NB4 (cell line): ENCODE measurements around the gene ANKS4B.
"Not testable (repeated sequence)": the region's sequence is repeated elsewhere in the genome, so short reads cannot be mapped to it uniquely, and the experiment has no call there.

Source experiments
- DNase-seq: peaks from one replicate; pipeline ENCODE4 v3.0.0; 2010; ENCODE audit warnings: low read depth
- H3K4me3 ChIP-seq: one replicate; pipeline ENCODE4 v1.5.1; 2011; ENCODE audit warnings: mild to moderate bottlenecking, low read depth, low read length, moderate library complexity
- MYC ChIP-seq: IDR thresholded peaks from 2 replicates; pipeline ENCODE4 v1.6.1; 2011; ENCODE audit warnings: low read depth, low read length
- POLR2A ChIP-seq: IDR thresholded peaks from 2 replicates; pipeline ENCODE4 v1.6.1; 2011; ENCODE audit warnings: mild to moderate bottlenecking; ENCODE audit not compliant: insufficient read length; ENCODE audit errors: extremely low read depth
- TF ChIP-seq, protein P1 (sequence below): IDR thresholded peaks from 2 replicates; pipeline ENCODE4 v1.6.1; 2011; ENCODE audit warnings: low read depth, low read length
- TF ChIP-seq, protein P2 (sequence below): IDR thresholded peaks from one replicate; pipeline ENCODE4 v1.5.1; 2012; ENCODE audit warnings: low read depth, low read length

The ANKS4B gene

DNA sequence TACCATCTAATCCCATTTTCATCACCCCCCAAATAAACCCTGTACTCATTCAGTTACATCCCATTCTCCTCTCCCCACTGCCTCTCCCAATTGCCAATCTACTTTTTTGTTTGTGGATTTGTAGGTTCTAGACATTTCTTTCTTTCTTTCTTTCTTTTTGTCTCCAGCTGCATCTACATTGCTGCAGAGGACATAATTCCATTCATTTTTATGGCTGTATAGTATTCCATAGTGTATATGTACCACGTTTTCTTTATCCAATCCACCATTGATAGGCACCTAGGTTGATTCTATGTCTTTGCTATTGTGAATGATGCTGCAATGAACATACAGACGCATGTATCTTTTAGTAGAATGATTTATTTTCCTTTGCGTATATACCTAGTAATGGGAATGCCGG lies 50.9 kb downstream of the ANKS4B start:
- no peak for DNase-seq
- TF ChIP-seq POLR2A (no peak), MYC (no peak)
- TF ChIP-seq, protein P1, sequence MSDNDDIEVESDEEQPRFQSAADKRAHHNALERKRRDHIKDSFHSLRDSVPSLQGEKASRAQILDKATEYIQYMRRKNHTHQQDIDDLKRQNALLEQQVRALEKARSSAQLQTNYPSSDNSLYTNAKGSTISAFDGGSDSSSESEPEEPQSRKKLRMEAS, result no peak
- TF ChIP-seq, protein P2, sequence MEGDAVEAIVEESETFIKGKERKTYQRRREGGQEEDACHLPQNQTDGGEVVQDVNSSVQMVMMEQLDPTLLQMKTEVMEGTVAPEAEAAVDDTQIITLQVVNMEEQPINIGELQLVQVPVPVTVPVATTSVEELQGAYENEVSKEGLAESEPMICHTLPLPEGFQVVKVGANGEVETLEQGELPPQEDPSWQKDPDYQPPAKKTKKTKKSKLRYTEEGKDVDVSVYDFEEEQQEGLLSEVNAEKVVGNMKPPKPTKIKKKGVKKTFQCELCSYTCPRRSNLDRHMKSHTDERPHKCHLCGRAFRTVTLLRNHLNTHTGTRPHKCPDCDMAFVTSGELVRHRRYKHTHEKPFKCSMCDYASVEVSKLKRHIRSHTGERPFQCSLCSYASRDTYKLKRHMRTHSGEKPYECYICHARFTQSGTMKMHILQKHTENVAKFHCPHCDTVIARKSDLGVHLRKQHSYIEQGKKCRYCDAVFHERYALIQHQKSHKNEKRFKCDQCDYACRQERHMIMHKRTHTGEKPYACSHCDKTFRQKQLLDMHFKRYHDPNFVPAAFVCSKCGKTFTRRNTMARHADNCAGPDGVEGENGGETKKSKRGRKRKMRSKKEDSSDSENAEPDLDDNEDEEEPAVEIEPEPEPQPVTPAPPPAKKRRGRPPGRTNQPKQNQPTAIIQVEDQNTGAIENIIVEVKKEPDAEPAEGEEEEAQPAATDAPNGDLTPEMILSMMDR, result no peak
- H3K4me3 ChIP-seq, result no peak overlapping the region

DNA sequence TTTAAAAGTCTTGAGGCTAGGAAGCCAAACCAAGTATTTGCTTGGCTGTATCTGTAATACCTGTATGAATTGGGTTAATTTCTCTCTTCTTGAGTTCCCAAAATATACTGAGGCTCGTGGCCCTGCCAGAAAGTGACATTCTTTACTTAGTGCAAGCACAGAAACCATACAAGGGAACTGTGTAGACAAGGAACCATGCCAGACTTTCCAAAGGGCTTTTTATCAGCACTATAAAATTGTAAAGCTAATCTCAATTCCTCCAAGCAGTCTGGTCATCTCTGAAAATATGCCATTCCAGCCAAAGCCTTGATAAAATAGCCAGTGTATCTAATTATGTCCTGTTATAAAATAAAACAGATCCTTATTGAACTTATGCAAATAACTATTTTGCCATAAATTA lies 51.8 kb downstream of the ANKS4B start:
- DNase-seq, result no peak
- H3K4me3 ChIP-seq, result no peak overlapping the region
- TF ChIP-seq MYC (no peak), POLR2A (no peak)
- TF ChIP-seq, protein P2, result no peak
- TF ChIP-seq, protein P1, result no peak

DNA sequence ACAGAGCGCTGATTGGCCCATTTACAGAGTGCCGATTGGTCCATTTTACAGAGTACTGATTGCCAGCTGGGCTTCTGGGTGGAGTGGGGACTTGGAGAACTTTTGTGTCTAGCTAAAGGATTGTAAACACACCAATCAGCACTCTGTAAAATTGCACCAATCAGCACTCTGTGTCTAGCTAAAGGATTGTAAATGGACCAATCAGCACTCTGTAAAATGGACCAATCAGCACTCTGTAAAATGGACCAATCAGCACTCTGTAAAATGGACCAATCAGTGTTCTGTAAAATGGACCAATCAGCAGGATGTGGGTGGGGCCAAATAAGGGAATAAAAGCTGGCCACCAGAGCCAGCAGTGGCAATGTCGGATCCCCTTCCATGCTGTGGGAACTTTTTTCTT lies 56.3 kb downstream of the ANKS4B start:
- DNase-seq, H3K4me3 ChIP-seq: not testable (repeated sequence)

DNA sequence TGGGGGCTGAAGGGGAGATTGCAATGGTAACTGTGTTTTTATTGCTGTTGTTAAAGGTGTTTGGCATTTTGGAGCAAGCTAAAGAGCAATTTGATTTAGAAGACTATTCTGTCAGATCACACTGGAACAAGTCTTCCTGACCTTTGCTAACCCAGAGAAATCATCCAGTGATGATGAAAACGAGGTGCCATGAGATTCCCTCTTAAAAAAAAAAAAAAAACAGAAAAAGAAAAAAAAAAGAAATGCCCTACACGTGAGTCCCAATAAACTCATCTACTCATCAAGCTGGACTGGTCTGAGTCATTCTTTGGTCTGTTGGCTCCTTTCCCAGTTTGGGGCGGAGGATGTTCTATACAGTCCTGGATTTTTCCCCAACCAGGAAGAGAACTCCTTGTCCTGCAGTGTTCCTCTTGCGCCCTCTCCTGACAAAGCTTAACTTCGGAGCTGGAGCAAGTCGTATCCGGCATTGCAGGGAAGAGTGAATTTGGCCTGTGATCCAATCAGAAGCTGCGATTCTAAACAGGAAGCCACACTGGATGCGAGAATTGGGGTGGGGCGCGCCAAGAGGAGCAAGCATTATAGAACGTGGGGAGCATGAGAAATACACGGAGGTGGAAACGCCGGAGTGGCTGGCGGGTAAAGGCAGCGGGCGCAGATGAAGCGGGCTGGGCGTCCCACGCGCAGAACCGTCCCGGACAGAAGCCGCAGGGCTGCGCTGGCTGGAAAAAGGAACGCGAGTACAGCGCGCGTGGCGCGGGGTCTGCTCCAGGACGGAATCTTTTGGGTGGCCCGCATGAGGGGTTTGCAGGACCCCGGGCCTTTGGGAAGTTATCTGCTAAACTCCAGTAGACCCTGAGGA lies 67.0 kb downstream of the ANKS4B start:
- TF ChIP-seq, protein P1, result peak; percentile 58
- TF ChIP-seq, protein P2, result peak; percentile 79
- peak; percentile 72 for TF ChIP-seq POLR2A
- TF ChIP-seq MYC, result no peak; the same call in 1 of the 2 replicates
- H3K4me3 ChIP-seq, result peak overlapping the region; percentile 78
- peak; percentile 96 for DNase-seq

DNA sequence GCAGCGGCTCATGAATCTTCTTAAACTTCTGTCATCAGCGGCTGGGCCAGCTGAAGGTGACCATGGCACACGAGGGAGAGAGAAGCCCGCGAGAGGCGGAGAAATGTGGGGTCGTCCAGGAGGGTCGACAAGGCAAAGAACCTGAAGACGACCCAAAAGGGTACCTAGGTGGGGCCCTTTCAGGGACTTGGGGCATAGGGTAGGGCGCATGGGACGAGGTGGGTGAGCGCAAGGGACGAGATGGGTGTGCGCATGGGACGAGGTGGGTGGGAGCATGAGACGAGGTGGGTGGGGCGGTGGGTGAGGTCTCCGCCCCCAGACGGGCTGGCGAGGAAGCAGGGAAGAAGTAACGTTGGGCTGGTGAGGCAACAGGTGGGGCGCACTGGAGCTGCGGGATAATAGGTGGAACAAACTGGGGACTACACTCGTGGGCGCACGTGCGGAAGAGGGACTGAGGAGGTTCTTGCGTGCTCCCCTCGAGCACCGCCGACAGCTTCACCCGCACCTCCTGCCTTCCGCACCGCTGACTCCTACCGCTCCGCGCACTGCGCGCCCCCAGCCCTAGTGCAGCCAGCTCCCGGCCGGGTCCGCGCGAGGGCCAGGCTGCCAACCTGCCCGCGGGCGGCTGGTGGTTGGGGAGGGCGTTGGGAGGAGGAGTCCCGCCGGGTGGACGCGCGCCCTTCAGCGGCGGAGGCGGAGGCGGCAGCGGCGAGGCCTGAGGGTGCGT lies 67.8 kb downstream of the ANKS4B start:
- H3K4me3 ChIP-seq, result peak overlapping the region; percentile 78
- DNase-seq, result peak; percentile 92
- TF ChIP-seq MYC, result peak; percentile 89
- TF ChIP-seq, protein P2, result peak; percentile 1
- TF ChIP-seq, protein P1, result peak; percentile 87
- peak; percentile 54 for TF ChIP-seq POLR2A

DNA sequence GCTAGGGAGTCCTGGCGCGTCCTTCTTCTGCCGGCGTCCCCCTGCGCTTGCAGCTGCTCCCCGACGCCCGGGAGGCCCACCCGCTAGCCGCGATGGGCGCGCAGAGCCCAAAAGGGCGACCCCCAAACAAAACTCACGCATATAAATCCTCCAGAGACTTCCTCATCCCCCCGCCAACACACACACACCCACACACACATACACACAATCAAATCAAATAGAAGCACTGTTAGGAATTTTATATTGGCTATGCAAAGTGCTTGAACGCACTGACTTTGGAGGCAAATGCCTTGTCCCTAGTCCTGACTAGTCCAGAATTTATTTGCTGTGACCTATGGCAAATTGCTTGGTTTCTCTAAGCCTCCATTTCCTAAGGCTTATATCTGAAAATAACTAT lies 68.4 kb downstream of the ANKS4B start:
- TF ChIP-seq POLR2A, result no peak
- TF ChIP-seq, protein P2, result no peak
- H3K4me3 ChIP-seq, result peak overlapping the region; percentile 78
- DNase-seq, result no peak
